ENCODE measurements around the gene STAT5B.

- TF ChIP-seq, protein P1, sequence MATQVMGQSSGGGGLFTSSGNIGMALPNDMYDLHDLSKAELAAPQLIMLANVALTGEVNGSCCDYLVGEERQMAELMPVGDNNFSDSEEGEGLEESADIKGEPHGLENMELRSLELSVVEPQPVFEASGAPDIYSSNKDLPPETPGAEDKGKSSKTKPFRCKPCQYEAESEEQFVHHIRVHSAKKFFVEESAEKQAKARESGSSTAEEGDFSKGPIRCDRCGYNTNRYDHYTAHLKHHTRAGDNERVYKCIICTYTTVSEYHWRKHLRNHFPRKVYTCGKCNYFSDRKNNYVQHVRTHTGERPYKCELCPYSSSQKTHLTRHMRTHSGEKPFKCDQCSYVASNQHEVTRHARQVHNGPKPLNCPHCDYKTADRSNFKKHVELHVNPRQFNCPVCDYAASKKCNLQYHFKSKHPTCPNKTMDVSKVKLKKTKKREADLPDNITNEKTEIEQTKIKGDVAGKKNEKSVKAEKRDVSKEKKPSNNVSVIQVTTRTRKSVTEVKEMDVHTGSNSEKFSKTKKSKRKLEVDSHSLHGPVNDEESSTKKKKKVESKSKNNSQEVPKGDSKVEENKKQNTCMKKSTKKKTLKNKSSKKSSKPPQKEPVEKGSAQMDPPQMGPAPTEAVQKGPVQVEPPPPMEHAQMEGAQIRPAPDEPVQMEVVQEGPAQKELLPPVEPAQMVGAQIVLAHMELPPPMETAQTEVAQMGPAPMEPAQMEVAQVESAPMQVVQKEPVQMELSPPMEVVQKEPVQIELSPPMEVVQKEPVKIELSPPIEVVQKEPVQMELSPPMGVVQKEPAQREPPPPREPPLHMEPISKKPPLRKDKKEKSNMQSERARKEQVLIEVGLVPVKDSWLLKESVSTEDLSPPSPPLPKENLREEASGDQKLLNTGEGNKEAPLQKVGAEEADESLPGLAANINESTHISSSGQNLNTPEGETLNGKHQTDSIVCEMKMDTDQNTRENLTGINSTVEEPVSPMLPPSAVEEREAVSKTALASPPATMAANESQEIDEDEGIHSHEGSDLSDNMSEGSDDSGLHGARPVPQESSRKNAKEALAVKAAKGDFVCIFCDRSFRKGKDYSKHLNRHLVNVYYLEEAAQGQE (IDR thresholded peaks at IDR 0.05; ENCODE audit: borderline replicate concordance in 1 of 2, low read depth in 1 of 2, low read length in 2 of 2) = no peak
- no peak for TF ChIP-seq ZSCAN29 (CRISPR knock-in tag; conservative IDR thresholded peaks at IDR 0.05)
- no peak for TF ChIP-seq EZH2 (conservative IDR thresholded peaks at IDR 0.05; ENCODE audit: low read depth, low read length)
- no peak for TF ChIP-seq PREB (CRISPR knock-in tag; IDR thresholded peaks at IDR 0.05)
- TF ChIP-seq, protein P2, sequence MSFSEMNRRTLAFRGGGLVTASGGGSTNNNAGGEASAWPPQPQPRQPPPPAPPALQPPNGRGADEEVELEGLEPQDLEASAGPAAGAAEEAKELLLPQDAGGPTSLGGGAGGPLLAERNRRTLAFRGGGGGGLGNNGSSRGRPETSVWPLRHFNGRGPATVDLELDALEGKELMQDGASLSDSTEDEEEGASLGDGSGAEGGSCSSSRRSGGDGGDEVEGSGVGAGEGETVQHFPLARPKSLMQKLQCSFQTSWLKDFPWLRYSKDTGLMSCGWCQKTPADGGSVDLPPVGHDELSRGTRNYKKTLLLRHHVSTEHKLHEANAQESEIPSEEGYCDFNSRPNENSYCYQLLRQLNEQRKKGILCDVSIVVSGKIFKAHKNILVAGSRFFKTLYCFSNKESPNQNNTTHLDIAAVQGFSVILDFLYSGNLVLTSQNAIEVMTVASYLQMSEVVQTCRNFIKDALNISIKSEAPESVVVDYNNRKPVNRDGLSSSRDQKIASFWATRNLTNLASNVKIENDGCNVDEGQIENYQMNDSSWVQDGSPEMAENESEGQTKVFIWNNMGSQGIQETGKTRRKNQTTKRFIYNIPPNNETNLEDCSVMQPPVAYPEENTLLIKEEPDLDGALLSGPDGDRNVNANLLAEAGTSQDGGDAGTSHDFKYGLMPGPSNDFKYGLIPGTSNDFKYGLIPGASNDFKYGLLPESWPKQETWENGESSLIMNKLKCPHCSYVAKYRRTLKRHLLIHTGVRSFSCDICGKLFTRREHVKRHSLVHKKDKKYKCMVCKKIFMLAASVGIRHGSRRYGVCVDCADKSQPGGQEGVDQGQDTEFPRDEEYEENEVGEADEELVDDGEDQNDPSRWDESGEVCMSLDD (CRISPR knock-in tag; IDR thresholded peaks at IDR 0.05; ENCODE audit: borderline replicate concordance) = no peak
- no peak for TF ChIP-seq MNT (IDR thresholded peaks at IDR 0.05)
- TF ChIP-seq TCF7L2 (IDR thresholded peaks at IDR 0.05; ENCODE audit: low read depth, low read length) = no peak
- no peak for TF ChIP-seq ZMYM4 (CRISPR knock-in tag; IDR thresholded peaks at IDR 0.05)
- no peak for TF ChIP-seq CTCF (CRISPR knock-in tag; IDR thresholded peaks at IDR 0.05)
Observed at GRCh38 chr17:42270596-42270995, 5.6 kb downstream of the STAT5B start.
